ENCODE data around the gene NECAB2.
"Not testable (repeated sequence)": the region's sequence is repeated elsewhere in the genome, so short reads cannot be mapped to it uniquely, and the experiment has no call there.

NECAB2 gene

GRCh38 chr16:83936581-83937165 is 31.4 kb upstream of the NECAB2 start:
- no peak for DNase-seq

GRCh38 chr16:83937267-83937666 is 30.8 kb upstream of the NECAB2 start:
- DNase-seq, result no peak

GRCh38 chr16:83937922-83938885 is 29.8 kb upstream of the NECAB2 start:
- no peak for DNase-seq

DNA sequence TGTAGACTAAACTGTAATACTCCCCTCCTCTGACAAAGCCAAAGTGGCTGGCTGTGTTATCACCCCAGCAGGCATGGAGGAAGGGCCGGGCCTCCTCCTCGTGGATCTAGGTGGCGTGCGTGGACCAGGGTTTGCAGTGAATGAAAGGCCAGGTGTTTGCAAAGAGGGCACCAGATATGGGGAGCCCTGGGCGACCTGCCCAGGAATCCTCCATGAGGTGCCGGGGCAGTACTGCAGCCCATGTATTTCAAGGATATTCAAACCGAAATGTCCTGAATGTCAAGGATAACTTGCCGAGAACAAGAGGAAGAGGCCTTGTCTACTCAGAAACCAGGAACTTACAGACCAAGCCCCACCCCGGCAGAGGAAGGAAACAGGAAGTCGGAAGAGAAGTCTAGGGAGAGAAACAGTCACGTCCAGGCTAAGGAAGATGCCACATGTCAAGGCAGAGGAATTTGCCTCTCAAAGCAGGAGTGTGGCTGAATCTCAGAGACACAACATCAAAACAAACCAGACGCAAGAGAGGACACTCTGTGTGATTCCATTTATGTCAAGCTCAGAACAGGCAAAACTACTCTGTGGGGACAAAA is 28.7 kb upstream of the NECAB2 start:
- no peak for DNase-seq

- DNase-seq, result no peak
Observed at GRCh38 chr16:83940119-83940518, 27.9 kb upstream of the NECAB2 start.

- no peak for DNase-seq
Observed at GRCh38 chr16:83940630-83941378, 27.2 kb upstream of the NECAB2 start.

DNA sequence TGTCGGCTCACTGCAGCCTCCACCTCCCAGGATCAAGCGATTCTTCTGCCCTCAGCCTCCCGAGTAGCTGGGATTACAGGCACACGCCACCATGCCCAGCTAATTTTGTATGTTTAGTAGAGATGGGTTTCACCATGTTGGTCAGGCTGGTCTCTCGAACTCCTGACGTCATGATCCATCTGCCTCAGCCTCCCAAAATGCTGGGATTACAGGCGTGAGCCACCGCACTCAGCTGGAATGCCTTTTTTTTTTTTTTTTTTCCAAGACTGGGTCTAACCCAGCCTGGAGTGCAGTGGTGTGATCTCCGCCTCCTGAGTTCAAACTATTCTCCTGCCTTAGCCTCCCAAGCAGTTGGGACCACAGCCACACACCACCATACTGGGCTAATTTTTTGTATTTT is 26.5 kb upstream of the NECAB2 start:
- not testable (repeated sequence) for DNase-seq

DNA sequence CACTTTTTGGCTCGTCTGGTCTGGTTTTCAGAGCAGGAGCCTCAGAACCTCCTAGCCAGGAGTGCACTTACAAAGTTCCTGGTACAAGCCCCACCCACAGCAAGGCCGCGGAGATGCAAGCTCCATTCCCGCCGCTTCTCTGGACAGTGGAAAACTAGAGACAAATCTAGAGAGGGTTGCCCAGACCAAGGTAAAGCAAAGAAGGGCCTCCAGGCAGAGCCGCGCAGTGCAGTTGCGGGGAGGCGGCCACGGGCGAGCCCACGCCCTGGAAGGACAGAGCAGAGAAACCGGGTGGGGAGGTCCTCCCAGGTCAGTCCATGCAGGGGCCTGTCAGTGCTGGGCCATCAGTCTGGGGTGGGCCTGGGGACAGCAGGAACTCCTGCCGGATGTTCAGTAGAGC is 26.0 kb upstream of the NECAB2 start:
- no peak for DNase-seq

DNA sequence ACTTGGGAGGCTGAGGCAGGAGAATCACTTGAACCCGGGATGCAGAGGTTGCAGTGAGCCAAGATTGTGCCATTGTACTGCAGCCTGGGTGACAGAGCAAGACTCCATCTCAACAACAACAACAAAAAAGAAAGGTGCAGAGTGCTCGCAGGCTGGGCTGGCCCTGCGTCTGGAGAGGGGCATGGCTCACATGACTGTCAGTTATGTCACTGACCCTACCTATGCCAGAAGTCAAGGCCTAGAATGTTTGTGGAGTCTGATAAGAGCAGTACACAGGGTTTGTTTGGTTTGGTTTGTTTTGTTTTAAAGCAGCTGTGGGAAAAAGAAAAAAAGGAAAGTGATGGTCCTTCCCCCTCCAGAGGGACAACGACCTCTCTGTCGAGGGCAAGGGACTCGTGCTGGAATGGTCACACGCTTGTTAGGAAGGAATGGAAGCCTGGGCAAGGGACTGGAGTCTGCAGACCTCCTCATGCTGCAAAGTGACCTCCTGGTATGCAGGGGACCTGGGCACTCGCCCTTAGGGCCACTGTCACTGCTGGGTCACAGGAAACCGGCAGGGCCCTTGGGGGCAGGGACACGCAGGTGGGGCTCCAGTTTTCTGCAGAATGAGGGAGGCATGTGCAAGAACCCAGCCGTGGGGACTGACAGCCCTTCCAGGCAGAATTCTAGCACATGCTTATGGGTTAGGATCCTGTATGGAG is 25.1 kb upstream of the NECAB2 start:
- DNase-seq, result no peak

DNA sequence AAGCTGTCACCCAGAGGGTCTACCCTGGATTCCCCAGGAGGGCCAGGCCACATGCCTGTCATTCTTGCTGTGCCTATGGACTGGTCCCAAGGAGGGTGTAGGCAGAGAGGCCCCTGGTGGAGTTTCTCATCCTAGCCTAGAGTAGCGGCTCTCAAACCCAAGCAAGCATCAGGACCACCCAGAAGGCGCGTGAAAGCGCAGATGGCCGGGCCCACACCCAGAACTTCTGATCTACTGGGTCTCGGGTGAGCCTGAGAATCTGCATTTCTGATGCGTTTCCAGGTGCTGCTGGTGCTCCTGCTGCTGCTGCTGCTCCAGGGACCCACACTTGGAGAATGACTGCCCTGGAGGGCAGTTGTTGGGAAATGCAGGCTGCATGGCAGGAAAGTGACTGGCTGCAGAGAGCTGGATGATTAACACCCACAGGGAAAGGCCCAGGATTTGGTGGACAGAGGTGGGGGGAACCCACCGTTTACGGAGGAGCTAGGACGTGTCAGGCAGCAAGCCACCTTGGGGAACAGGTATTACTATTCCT is 24.5 kb upstream of the NECAB2 start:
- DNase-seq, result no peak

DNA sequence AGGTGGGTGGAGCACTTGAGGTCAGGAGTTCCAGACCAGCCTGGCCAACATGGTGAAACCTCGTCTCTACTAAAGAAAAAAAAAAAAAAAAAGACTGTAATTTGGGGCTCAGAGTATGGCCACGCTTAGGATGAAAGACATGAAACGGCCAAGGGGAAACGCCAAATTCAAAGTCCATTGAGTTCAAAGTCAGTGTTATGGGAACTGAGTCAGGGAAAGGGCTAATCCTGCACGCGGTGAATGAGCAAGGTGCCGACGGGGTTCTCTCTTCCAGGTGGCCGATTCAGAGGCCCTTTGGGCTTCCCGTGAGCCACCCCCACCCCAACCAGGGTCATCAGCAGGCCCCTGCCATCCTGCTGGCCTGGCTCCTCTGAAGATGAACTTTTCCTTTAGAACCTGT is 22.5 kb upstream of the NECAB2 start:
- no peak for DNase-seq

DNA sequence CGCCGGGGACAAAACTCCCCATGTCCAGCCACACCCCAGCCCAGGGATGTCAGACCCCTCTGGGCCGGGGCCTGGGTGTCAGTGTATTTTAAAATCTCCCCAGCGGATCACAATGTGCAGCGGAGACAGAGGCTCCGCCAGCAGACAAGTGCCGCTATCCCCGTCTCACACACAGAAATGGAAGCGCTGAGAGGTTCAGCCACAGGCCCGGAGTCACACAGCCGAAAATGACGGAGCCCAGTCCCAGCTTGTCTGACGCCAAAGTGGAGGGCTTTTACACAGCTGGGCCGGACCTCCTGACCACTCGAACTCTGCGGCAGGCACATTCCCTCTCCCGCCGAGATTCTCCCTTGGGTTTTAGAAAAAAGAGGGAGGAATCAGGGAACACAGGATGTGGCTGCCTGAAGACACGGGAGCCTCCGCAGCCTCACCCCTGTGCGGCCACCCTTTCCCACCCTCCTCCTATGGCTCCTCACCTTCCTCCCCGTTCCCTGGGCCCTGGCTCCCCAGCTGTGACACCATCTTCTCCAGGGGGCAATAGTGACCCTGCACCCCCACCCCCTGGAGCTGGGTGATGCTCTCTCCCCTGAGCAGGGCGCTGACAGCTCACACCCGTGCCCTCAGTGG is 21.8 kb upstream of the NECAB2 start:
- DNase-seq, result no peak

DNA sequence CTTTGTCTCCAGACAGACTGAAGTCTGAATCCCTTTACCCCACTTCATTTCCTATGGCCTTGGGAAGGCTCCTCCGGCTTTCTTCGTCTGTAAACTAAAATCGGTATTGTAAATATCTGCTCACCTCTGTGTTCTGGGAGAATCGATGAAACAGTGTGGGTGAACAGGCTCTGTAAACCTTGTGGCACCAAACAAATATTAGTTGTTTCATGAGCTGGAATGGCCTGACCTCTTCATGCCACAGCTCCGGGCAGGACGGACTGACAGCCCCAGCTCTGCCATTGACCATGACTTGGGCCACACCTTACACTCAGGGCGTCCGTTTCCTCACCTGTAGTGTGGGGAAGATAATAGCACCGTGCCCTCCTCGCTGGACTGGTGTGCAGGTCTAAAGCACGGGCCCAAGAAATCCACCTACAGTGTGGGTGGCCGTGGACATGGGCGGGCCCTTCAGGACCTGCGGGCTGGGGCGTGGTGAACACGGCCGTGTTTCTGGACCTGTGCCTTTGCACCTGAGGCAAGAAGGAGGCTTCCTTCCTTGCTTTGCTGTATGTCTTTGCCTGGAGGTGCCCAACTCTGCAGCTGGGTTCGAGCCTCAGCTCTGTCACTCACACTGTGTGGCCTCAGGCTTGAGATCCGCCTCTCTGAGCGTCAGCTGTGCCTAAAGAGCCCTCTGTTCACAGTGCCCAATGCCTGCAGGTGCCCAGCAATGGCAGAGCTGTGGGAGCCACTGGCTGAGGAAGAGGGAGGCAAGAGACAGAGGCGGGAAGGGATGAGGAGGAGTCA is 21.1 kb upstream of the NECAB2 start:
- no peak for DNase-seq

GRCh38 chr16:83947642-83948234 is 20.3 kb upstream of the NECAB2 start:
- DNase-seq, result no peak

DNA sequence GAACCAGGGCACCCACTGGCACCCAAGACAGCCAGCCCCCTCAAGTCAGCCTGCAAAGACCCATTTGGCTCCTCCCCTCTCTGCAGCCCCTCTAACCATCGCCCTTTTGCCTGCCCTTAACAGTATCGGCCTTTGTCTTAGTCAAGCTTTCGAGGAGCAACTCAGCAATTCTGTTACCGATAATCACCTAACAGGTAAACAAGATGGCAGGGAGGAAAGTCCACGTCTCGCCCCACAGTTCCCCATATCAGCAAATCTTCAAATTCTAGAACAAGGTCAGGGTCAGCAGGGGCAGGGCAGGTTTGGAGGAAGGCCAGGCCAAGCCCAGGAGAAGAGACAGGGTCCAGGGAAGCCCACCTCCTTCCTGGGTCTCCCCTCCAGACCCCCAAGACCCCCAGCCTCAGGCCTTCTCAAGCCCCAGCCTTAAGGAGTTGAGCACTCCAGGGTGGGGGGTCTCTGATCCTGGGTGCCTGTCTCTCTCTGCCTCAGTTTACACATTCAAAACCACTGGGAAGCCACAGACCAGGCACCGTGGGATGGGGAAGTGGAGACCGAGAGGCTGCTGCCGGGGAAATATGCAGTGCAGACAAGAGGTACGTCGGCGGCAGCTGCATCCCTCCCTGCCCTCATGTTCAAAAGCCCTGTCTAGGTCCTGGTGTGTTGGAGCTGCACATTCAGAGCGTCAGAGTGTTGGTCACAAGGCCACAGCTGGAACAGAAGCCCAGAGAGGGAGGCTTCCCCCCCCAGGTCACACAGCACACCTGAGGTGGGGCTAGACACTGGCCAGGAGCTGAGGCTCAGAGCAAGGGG is 18.9 kb upstream of the NECAB2 start:
- no peak for DNase-seq

DNA sequence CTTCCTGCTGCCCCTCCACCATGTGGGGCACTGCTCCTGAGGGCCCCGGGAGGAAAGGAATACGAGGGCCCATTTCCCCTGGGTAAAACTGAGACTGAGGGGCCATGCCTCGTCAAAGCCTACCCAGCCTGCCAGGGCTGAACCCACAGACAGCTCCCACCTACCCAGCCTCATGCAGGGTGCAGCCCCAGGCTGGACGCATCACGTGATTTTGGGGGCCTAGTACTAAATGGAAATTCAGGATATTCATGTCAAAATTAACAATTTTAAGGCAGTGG is 18.4 kb upstream of the NECAB2 start:
- DNase-seq, result no peak

- DNase-seq, result not testable (repeated sequence)
Observed at GRCh38 chr16:83950862-83951399, 17.1 kb upstream of the NECAB2 start.

GRCh38 chr16:83951544-83951943 is 16.5 kb upstream of the NECAB2 start:
- DNase-seq, result no peak

DNA sequence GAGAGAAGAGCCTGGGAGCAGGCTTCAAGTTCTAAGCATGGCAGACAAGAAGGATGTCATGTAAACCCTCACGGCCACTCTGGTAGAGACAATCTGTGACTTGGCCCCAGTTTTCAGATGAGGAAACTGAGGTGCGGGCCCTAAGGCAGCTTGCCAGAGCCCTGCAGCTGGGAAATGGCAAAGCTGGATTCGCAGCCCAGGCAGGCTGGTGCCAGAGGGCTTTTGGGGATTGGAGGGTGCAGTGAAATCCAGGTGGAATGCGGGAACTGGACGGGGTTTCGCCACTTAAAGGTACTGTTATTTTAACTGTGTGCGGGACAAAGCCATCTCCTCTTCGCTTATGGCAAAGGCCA is 15.5 kb upstream of the NECAB2 start:
- no peak for DNase-seq

Measured in OCI-M1 (cell line).